Measurements from ENCODE around the gene TOX3. TPM values are rescaled to one million over a fixed set of nuclear protein-coding genes. Genes with fewer than 3 reads are reported as not detected.

The TOX3 gene
- total RNA-seq, 4 donors from 2014 or later, result 0.47 TPM; not detected in 3

- H3K4me3 ChIP-seq, result no peak overlapping the region
- in situ Hi-C loops (cut with MboI; ENCODE audit: low sequenced_read_pairs in 4 of 4) (no loop called here), intact Hi-C loops (cut with DNase I; ENCODE audit: low total_unique reads) (no loop called here)
- TF ChIP-seq POLR2A (IDR thresholded peaks at IDR 0.05) (no peak), CTCF (IDR thresholded peaks at IDR 0.05 in 4 of 5, conservative IDR thresholded peaks at IDR 0.05 in 1 of 5) (no peak)
- no peaks in the 10 kb centered on the region for H3K27me3 ChIP-seq
- no peak for DNase-seq
- H3K36me3 ChIP-seq, result no peaks in the 10 kb centered on the region
- H3K4me1 ChIP-seq, result no peaks in the 10 kb centered on the region
- no peak for ATAC-seq
- H3K9me3 ChIP-seq, result no peaks in the 10 kb centered on the region
- no peak overlapping the region for H3K27ac ChIP-seq
Measured at GRCh38 chr16:52471650-52472370, 75.1 kb downstream of the TOX3 start.

- ATAC-seq, result no peak
- in situ Hi-C loops (cut with MboI; ENCODE audit: low sequenced_read_pairs in 4 of 4) (no loop called here), intact Hi-C loops (cut with DNase I; ENCODE audit: low total_unique reads) (no loop called here)
- no peaks in the 10 kb centered on the region for H3K27me3 ChIP-seq
- TF ChIP-seq CTCF (IDR thresholded peaks at IDR 0.05 in 4 of 5, conservative IDR thresholded peaks at IDR 0.05 in 1 of 5), result no peak
- no peak for TF ChIP-seq POLR2A (IDR thresholded peaks at IDR 0.05)
- H3K36me3 ChIP-seq, result no peaks in the 10 kb centered on the region
- no peak for DNase-seq
- no peaks in the 10 kb centered on the region for H3K4me1 ChIP-seq
- no peaks in the 10 kb centered on the region for H3K9me3 ChIP-seq
- no peak overlapping the region for H3K27ac ChIP-seq
- no peak overlapping the region for H3K4me3 ChIP-seq
Measured at GRCh38 chr16:52470585-52470984, 76.4 kb downstream of the TOX3 start.

- in situ Hi-C loops (cut with MboI; ENCODE audit: low sequenced_read_pairs in 4 of 4) (no loop called here), intact Hi-C loops (cut with DNase I; ENCODE audit: low total_unique reads) (no loop called here)
- no peaks in the 10 kb centered on the region for H3K27me3 ChIP-seq
- H3K9me3 ChIP-seq, result no peaks in the 10 kb centered on the region
- no peaks in the 10 kb centered on the region for H3K4me1 ChIP-seq
- TF ChIP-seq POLR2A (IDR thresholded peaks at IDR 0.05) (no peak), CTCF (IDR thresholded peaks at IDR 0.05 in 4 of 5, conservative IDR thresholded peaks at IDR 0.05 in 1 of 5) (no peak)
- H3K4me3 ChIP-seq, result no peak overlapping the region
- no peak for DNase-seq
- no peak for ATAC-seq
- no peaks in the 10 kb centered on the region for H3K36me3 ChIP-seq
- H3K27ac ChIP-seq, result no peak overlapping the region
Measured at GRCh38 chr16:52469775-52470174, 77.2 kb downstream of the TOX3 start.

- in situ Hi-C loops (cut with MboI; ENCODE audit: low sequenced_read_pairs in 4 of 4) (no loop called here), intact Hi-C loops (cut with DNase I; ENCODE audit: low total_unique reads) (no loop called here)
- Histone ChIP-seq H3K27ac (no peak overlapping the region), H3K4me3 (no peak overlapping the region), H3K9me3 (no peaks in the 10 kb centered on the region), H3K27me3 (no peaks in the 10 kb centered on the region), H3K4me1 (no peaks in the 10 kb centered on the region), H3K36me3 (no peaks in the 10 kb centered on the region)
- ATAC-seq (no peak), DNase-seq (no peak)
- no peak for TF ChIP-seq CTCF (IDR thresholded peaks at IDR 0.05 in 4 of 5, conservative IDR thresholded peaks at IDR 0.05 in 1 of 5)
- TF ChIP-seq POLR2A (IDR thresholded peaks at IDR 0.05), result no peak
Measured at GRCh38 chr16:52469091-52469490, 77.9 kb downstream of the TOX3 start.

- H3K27ac ChIP-seq, result no peak overlapping the region
- ATAC-seq, result no peak
Measured at GRCh38 chr16:52467753-52468152, 79.2 kb downstream of the TOX3 start.

More at GRCh38 chr16:52467753-52468152, 79.2 kb downstream of the TOX3 start:
- Histone ChIP-seq H3K4me3 (no peak overlapping the region), H3K27me3 (no peaks in the 10 kb centered on the region), H3K4me1 (no peaks in the 10 kb centered on the region), H3K9me3 (no peaks in the 10 kb centered on the region), H3K36me3 (no peaks in the 10 kb centered on the region)
- in situ Hi-C loops (cut with MboI; ENCODE audit: low sequenced_read_pairs in 4 of 4), result no loop called here
- DNase-seq, result no peak
- TF ChIP-seq CTCF (IDR thresholded peaks at IDR 0.05 in 4 of 5, conservative IDR thresholded peaks at IDR 0.05 in 1 of 5), result no peak
- intact Hi-C loops (cut with DNase I; ENCODE audit: low total_unique reads), result no loop called here

All from gastrocnemius medialis (tissue), 4 donors.